GM10248 (cell line): ENCODE measurements around the gene SNRPA1.

ENCODE experiments used
- CTCF ChIA-PET: fragments of 300-600 bp; sonication (Branson Sonifier 250); formaldehyde crosslinking; extraction: SDS; loops from one replicate; lab custom pipeline; 2021; ENCODE audit warnings: antibody characterized with exemption; lab: Yijun Ruan, JAX
- POLR2A ChIA-PET: fragments of 350-650 bp; sonication (Branson Sonifier 250); formaldehyde crosslinking; extraction: SDS; loops from one replicate; lab custom pipeline; 2020; ENCODE audit warnings: antibody characterized with exemption; lab: Yijun Ruan, JAX
- DNase-seq: peaks from one replicate; pipeline ENCODE4 v3.0.0; 2012; ENCODE audit errors: extremely low spot score
- TF ChIP-seq, protein P1 (sequence below): IDR thresholded peaks from 2 replicates; pipeline ENCODE4 v1.5.1; 2012; ENCODE audit warnings: mild to moderate bottlenecking, low read depth; ENCODE audit errors: extremely low read depth, missing control alignments, control extremely low read depth

SNRPA1 gene

DNA sequence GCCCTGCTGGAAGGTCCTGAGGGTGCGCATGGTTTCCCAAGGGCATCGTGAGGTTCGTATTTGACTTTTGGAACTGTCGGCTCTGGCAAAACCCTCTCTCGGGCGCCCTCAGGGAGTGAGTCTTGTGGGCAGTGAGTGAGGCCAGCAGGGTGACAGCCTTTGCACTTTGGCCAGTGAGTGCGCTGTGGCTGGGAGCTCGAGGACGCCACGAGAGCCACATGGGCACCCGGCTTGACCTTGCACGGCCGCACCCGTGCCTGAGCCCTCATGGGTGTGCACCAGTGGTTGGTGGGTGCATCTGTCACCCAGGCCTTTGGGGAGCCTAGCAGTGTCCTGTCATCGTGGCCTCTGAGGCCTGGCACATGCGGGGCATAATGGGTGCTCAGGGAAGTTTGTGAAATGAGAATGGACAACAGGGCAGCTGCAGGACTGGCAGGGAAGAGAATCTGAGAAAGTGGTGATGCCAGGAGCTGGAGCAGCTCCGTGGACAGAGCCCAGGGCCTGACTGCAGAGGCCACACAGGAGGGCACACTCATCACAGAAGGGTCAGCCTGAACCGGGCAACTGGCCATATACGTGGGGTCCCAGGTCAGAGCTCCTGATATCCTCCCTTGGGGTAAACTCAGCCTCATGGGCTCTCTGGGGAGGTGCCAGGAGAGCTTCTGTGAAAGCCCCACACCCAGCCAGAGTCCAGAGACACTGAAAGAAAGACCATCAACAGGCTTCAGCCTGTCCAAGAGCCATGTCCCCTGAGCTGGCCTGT lies 30.4 kb upstream of the SNRPA1 start:
- TF ChIP-seq, protein P1, sequence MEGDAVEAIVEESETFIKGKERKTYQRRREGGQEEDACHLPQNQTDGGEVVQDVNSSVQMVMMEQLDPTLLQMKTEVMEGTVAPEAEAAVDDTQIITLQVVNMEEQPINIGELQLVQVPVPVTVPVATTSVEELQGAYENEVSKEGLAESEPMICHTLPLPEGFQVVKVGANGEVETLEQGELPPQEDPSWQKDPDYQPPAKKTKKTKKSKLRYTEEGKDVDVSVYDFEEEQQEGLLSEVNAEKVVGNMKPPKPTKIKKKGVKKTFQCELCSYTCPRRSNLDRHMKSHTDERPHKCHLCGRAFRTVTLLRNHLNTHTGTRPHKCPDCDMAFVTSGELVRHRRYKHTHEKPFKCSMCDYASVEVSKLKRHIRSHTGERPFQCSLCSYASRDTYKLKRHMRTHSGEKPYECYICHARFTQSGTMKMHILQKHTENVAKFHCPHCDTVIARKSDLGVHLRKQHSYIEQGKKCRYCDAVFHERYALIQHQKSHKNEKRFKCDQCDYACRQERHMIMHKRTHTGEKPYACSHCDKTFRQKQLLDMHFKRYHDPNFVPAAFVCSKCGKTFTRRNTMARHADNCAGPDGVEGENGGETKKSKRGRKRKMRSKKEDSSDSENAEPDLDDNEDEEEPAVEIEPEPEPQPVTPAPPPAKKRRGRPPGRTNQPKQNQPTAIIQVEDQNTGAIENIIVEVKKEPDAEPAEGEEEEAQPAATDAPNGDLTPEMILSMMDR, result no peak
- POLR2A ChIA-PET, result no interaction called here
- CTCF ChIA-PET, result no interaction called here
- DNase-seq, result no peak

- TF ChIP-seq, protein P1, result no peak
- no peak for DNase-seq
- ChIA-PET POLR2A (no interaction called here), CTCF (no interaction called here)
These were observed 29.6 kb upstream of the SNRPA1 start for GRCh38 chr15:101324524-101325177.

GRCh38 chr15:101323793-101324523 lies 28.9 kb upstream of the SNRPA1 start:
- CTCF ChIA-PET, result no interaction called here
- TF ChIP-seq, protein P1, result no peak
- POLR2A ChIA-PET, result no interaction called here
- DNase-seq, result no peak

GRCh38 chr15:101322854-101323477 lies 27.9 kb upstream of the SNRPA1 start:
- POLR2A ChIA-PET, result no interaction called here
- TF ChIP-seq, protein P1, result no peak
- CTCF ChIA-PET, result no interaction called here
- no peak for DNase-seq

GRCh38 chr15:101322016-101322695 lies 27.1 kb upstream of the SNRPA1 start:
- POLR2A ChIA-PET, result no interaction called here
- CTCF ChIA-PET, result interaction anchor here (0.8 kb wide), 1 partner anchor 9 kb away, joined by 3 read pairs; no protein-coding TSS in a partner anchor
- no peak for DNase-seq
- TF ChIP-seq, protein P1, result no peak
